CD4-positive, alpha-beta memory T cell (primary cell): ENCODE data around the gene PPFIA2. TPM values are rescaled to one million over a fixed set of nuclear protein-coding genes. Genes with fewer than 3 reads are reported as not detected.

Source experiments
- CTCF ChIA-PET: fragments of 350-600 bp; sonication (Branson Sonifier 250); formaldehyde crosslinking; loops from one replicate; lab custom pipeline; 2021; ENCODE audit warnings: inconsistent platforms; ENCODE audit not compliant: partially characterized antibody; lab: Charles Lee
- POLR2A ChIA-PET: fragments of 350-600 bp; sonication (Branson Sonifier 250); formaldehyde crosslinking; loops from one replicate; lab custom pipeline; 2021; ENCODE audit not compliant: partially characterized antibody; lab: Charles Lee
- DNase-seq, 5 donors: peaks; one replicate each; pipeline versions ENCODE4 v3.0.0 to v3.0.0-alpha.2; 2020 to 2022; ENCODE audit warnings: mixed read lengths in 1 of 5
- H3K27ac ChIP-seq: one replicate; pipeline ENCODE4 v1.7.0; 2013; ENCODE audit warnings: low read depth, low read length
- H3K27me3 ChIP-seq: 2 replicates; pipeline ENCODE4 v1.7.0; 2013; ENCODE audit warnings: mild to moderate bottlenecking, low read length, moderate library complexity; ENCODE audit not compliant: insufficient read depth
- H3K36me3 ChIP-seq: 2 replicates; pipeline ENCODE4 v1.7.0; 2013; ENCODE audit warnings: mild to moderate bottlenecking, low read length, moderate library complexity; ENCODE audit not compliant: insufficient read depth
- H3K4me1 ChIP-seq: 2 replicates; pipeline ENCODE4 v1.7.0; 2013; ENCODE audit warnings: mild to moderate bottlenecking, low read length, moderate library complexity; ENCODE audit not compliant: insufficient read depth
- H3K4me3 ChIP-seq, 2 donors: one replicate each; pipeline ENCODE4 v1.7.0; 2013; ENCODE audit warnings: low read length in 2 of 2, mild to moderate bottlenecking in 1 of 2
- H3K9me3 ChIP-seq, 2 donors: one replicate each; pipeline ENCODE4 v1.7.0; 2013; ENCODE audit warnings: low read length in 2 of 2, control low read depth in 1 of 2; ENCODE audit not compliant: control insufficient read depth in 1 of 2
- H3K27ac Mint-ChIP-seq, 7 donors: one replicate each; pipeline ENCODE4 v1.8.0; 2020 to 2021; ENCODE audit warnings: mixed read lengths in 7 of 7, mild to moderate bottlenecking in 6 of 7, inconsistent platforms in 3 of 7, moderate library complexity in 3 of 7
- H3K27me3 Mint-ChIP-seq, 2 donors: one replicate each; pipeline ENCODE4 v1.8.0; 2020 to 2021; ENCODE audit warnings: mixed read lengths in 2 of 2
- H3K36me3 Mint-ChIP-seq, 2 donors: one replicate each; pipeline ENCODE4 v1.8.0; 2020 to 2021; ENCODE audit warnings: mixed read lengths in 2 of 2, inconsistent platforms in 1 of 2, mild to moderate bottlenecking in 1 of 2
- H3K4me1 Mint-ChIP-seq, 4 donors: one replicate each; pipeline ENCODE4 v1.8.0; 2020 to 2021; ENCODE audit warnings: mixed read lengths in 4 of 4, mild to moderate bottlenecking in 1 of 4
- H3K4me3 Mint-ChIP-seq, 8 donors: one replicate each; pipeline ENCODE4 v1.8.0; 2020 to 2021; ENCODE audit warnings: mixed read lengths in 8 of 8, mild to moderate bottlenecking in 7 of 8, moderate library complexity in 6 of 8, inconsistent platforms in 3 of 8
- H3K9me3 Mint-ChIP-seq, 8 donors: one replicate each; pipeline ENCODE4 v1.8.0; 2020 to 2021; ENCODE audit warnings: mixed read lengths in 8 of 8, mild to moderate bottlenecking in 5 of 8, inconsistent platforms in 3 of 8, moderate library complexity in 1 of 8
- intact Hi-C: fragments of 100-400 bp; cut with micrococcal nuclease; formaldehyde crosslinking; loops from one replicate; pipeline ENCODE4 v1.15.1; 2023
- polyA plus RNA-seq, 2 donors: library from polyadenylated mRNA; unstranded; fragments of 300-500 nt; fragmentation: Illumina TruSeq; gene quantifications; one replicate each; pipeline ENCODE4 v1.2.3, GENCODE V29; 2021
- total RNA-seq, 2 experiments: library from RNA; stranded (reverse); gene quantifications; one replicate each; pipeline ENCODE4 v1.2.3, GENCODE V29; 2021

PPFIA2 gene
- total and polyA plus RNA-seq, 4 experiments from 2014 or later: not detected

DNA sequence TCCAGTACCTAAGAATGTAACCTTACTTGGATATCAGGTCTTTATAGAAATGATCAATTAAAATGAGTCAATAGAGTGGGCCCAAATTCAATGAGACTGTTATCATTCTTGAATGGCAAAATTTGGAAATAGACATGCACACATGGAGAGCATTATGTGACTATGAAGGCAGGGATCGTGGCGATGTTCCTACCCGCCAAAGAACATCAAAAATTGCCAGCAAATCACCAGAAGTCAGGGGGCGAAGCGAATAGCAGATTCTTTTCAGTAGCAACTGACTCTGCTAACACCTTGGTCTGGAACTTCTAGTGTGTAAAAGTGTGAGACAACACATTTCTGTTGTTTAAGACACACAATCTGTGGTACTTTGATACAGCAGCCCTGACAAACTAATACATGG, 488.8 kb downstream of the PPFIA2 start:
- Mint-ChIP-seq H3K9me3 (peaks cover 0 to 6% (median 2%) of the 10 kb centered on the region in 8 donors), H3K27me3 (no peaks in the 10 kb centered on the region), H3K27ac (no peak overlapping the region), H3K4me3 (no peak overlapping the region), H3K4me1 (no peaks in the 10 kb centered on the region), H3K36me3 (no peaks in the 10 kb centered on the region)
- no peaks in the 10 kb centered on the region for H3K4me1 ChIP-seq
- no peaks in the 10 kb centered on the region for H3K27me3 ChIP-seq
- H3K9me3 ChIP-seq: peaks cover 0 to 5% of the 10 kb centered on the region in 2 donors
- no peaks in the 10 kb centered on the region for H3K36me3 ChIP-seq
- DNase-seq: no peak
- ChIA-PET POLR2A (no interaction called here), CTCF (no interaction called here)
- H3K4me3 ChIP-seq: no peak overlapping the region
- intact Hi-C loops: no loop called here
- H3K27ac ChIP-seq: no peak overlapping the region

DNA sequence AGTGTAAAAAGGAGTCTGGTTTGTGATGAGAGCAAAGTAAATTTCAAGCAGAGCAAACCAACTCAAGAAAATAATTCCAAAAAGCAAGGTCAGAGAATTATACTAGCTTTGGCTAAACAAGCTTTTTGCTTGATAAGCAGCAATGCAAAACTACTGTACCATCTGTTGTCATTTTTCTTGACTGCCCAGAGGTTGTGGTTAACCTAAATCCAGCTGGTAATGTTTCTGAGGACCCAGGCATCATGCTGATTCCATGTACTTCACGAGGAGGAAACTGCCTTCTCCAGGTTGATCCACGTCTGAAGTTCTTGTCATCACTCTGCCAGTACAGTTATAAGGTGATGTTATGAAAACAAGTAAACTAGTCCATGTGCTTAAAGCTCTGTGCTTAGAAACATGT, 496.1 kb downstream of the PPFIA2 start:
- no peaks in the 10 kb centered on the region for H3K27me3 Mint-ChIP-seq
- ChIA-PET CTCF (no interaction called here), POLR2A (no interaction called here)
- H3K9me3 Mint-ChIP-seq: peaks cover 0 to 3% (median 0%) of the 10 kb centered on the region in 8 donors
- H3K4me3 ChIP-seq: no peak overlapping the region
- H3K27ac Mint-ChIP-seq: no peak overlapping the region
- H3K4me1 ChIP-seq: no peaks in the 10 kb centered on the region
- no peak overlapping the region for H3K27ac ChIP-seq
- no peaks in the 10 kb centered on the region for H3K36me3 ChIP-seq
- DNase-seq: no peak
- H3K4me3 Mint-ChIP-seq: no peak overlapping the region
- H3K36me3 Mint-ChIP-seq: no peaks in the 10 kb centered on the region
- intact Hi-C loops: no loop called here
- no peaks in the 10 kb centered on the region for H3K27me3 ChIP-seq
- no peaks in the 10 kb centered on the region for H3K4me1 Mint-ChIP-seq
- H3K9me3 ChIP-seq: no peaks in the 10 kb centered on the region

DNA sequence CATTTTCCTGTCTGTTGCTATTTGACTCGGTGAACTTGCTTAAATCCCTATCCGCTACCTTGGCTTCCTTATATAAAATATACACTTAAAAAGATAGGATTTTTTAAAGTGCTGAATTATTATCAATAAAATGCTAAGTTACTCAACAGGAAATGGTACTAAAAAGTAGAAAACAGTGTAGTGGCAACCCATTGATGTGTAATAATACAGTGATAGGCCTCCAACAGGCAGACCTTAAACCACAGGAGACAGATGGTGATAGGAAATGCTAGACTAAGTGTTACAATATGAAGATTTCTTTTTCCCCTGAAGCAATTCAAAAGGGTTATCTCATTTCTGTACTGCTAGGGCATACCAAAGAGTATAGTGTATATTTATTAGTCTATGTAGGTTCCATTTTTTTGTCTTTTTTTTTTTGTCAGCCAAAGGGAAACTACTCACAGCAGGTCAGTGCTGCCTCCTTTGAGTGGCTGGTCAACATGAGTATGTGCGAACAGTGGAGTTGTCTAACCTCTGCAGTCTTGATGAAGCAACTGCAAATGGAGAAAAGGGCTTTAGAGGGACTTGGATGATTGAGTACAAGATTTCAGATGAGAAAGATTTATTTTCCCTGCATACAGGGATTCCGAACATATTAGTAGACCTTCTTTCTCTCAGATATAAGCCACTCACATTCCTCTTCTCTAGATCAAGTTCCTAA, 497.5 kb downstream of the PPFIA2 start:
- H3K9me3 Mint-ChIP-seq: peaks cover 0 to 3% (median 0%) of the 10 kb centered on the region in 8 donors
- DNase-seq: no peak
- Histone ChIP-seq H3K4me1 (no peaks in the 10 kb centered on the region), H3K27ac (no peak overlapping the region), H3K9me3 (no peaks in the 10 kb centered on the region), H3K27me3 (no peaks in the 10 kb centered on the region), H3K4me3 (no peak overlapping the region), H3K36me3 (no peaks in the 10 kb centered on the region)
- ChIA-PET POLR2A (no interaction called here), CTCF (no interaction called here)
- H3K4me3 Mint-ChIP-seq: no peak overlapping the region
- intact Hi-C loops: no loop called here
- H3K4me1 Mint-ChIP-seq: no peaks in the 10 kb centered on the region
- no peaks in the 10 kb centered on the region for H3K36me3 Mint-ChIP-seq
- no peaks in the 10 kb centered on the region for H3K27me3 Mint-ChIP-seq
- H3K27ac Mint-ChIP-seq: no peak overlapping the region

DNA sequence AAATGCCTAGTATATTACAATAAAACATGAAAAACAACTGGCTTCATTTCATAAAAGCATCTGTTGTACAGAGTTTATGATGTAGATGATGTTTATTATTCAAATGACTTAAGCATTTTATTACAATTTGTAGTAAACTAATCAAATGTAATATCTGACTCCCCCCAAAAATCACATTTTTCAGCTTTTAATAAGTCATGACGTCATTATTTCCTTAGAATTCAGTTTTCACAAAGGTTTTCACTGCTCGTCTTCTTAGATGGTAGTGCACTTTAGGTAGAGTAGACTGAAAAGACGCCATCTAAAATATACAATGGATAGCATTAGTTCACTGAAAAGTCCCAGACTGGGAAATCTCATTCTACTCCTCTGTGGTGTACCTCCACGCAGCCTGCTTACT, 499.8 kb downstream of the PPFIA2 start:
- Mint-ChIP-seq H3K36me3 (no peaks in the 10 kb centered on the region), H3K9me3 (peaks cover 0 to 3% (median 0%) of the 10 kb centered on the region in 8 donors), H3K4me1 (no peaks in the 10 kb centered on the region), H3K27ac (no peak overlapping the region), H3K27me3 (no peaks in the 10 kb centered on the region), H3K4me3 (no peak overlapping the region)
- Histone ChIP-seq H3K4me1 (no peaks in the 10 kb centered on the region), H3K4me3 (no peak overlapping the region), H3K27me3 (no peaks in the 10 kb centered on the region), H3K27ac (no peak overlapping the region), H3K36me3 (no peaks in the 10 kb centered on the region), H3K9me3 (no peaks in the 10 kb centered on the region)
- intact Hi-C loops: no loop called here
- ChIA-PET POLR2A (no interaction called here), CTCF (no interaction called here)
- no peak for DNase-seq

DNA sequence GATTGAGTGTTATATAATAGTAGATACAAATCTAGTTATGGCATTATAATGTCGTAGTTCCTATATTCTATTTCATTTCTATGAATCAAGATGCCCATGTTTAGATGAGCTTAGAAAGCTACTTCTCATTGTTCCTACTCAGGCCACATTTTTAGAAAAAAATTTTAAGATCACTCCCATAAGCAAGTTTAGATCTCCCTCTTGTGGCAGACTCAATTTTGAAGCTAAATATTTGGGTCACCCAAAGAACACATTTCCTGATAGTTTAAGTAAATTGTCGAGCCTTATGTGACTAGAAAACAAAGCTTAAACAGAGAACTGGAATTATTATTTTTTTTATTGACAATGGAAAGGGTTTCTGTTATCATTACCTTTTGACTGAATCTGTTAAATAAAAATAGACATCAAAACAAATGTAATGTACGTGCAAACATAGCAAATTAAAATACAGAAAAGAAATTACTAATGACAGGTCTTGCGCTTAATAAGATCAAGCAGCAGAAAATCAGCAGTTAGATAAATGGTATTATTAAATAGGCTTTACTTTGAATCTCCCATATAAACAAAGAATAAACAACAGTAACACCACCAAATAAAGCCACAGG, 501.1 kb downstream of the PPFIA2 start:
- H3K27ac Mint-ChIP-seq: no peak overlapping the region
- Histone ChIP-seq H3K27me3 (no peaks in the 10 kb centered on the region), H3K36me3 (no peaks in the 10 kb centered on the region), H3K4me1 (no peaks in the 10 kb centered on the region), H3K4me3 (no peak overlapping the region), H3K9me3 (no peaks in the 10 kb centered on the region), H3K27ac (no peak overlapping the region)
- no peaks in the 10 kb centered on the region for H3K36me3 Mint-ChIP-seq
- no peak for DNase-seq
- peaks cover 0 to 3% (median 0%) of the 10 kb centered on the region in 8 donors for H3K9me3 Mint-ChIP-seq
- H3K4me3 Mint-ChIP-seq: no peak overlapping the region
- H3K27me3 Mint-ChIP-seq: no peaks in the 10 kb centered on the region
- ChIA-PET POLR2A (no interaction called here), CTCF (no interaction called here)
- no peaks in the 10 kb centered on the region for H3K4me1 Mint-ChIP-seq
- intact Hi-C loops: no loop called here

DNA sequence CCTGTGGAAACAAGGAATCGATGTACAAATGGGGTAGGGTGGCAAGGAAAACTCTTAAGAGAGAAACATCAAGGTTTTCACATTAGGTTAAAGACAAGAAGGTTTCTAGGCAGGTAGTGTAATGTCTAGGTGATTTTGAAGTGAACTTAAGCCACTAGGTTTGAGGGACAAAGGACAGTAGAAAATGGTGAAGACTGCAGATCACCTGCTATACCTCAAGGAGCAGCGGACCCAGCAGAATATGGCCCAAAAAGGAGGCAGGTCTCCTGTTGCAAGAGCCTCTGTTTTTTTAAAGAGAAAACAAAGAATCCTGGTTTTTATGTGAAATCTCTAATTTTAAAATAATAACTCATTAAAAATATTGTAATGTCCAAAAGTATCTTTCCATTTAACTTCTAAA, 503.2 kb downstream of the PPFIA2 start:
- Histone ChIP-seq H3K9me3 (no peaks in the 10 kb centered on the region), H3K4me3 (no peak overlapping the region), H3K27ac (no peak overlapping the region), H3K36me3 (no peaks in the 10 kb centered on the region), H3K4me1 (no peaks in the 10 kb centered on the region), H3K27me3 (no peaks in the 10 kb centered on the region)
- Mint-ChIP-seq H3K27ac (no peak overlapping the region), H3K4me3 (no peak overlapping the region), H3K36me3 (no peaks in the 10 kb centered on the region), H3K27me3 (no peaks in the 10 kb centered on the region), H3K9me3 (peaks cover 0 to 3% (median 0%) of the 10 kb centered on the region in 8 donors), H3K4me1 (no peaks in the 10 kb centered on the region)
- ChIA-PET CTCF (no interaction called here), POLR2A (no interaction called here)
- DNase-seq: no peak
- intact Hi-C loops: no loop called here

DNA sequence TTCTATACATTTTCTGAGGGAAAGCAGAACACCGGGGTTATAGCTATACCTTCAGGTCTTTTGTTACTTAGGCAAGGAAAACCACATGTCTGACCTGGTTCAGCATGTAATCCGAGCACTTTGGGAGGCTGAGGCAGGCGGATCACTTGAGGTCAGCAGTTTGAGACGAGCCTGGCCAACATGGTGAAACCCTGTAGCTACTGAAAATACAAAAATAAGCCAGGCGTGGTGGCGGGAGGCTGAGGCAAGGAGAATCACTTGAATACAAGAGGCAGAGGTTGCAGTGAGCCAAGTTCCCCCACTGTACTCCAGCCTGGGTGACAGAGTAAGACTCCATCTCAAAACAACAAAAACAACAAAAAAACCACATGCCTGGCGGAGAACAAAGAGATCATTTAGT, 503.7 kb downstream of the PPFIA2 start:
- H3K27ac ChIP-seq: no peak overlapping the region
- H3K9me3 ChIP-seq: no peaks in the 10 kb centered on the region
- intact Hi-C loops: no loop called here
- ChIA-PET CTCF (no interaction called here), POLR2A (no interaction called here)
- no peaks in the 10 kb centered on the region for H3K27me3 Mint-ChIP-seq
- no peak overlapping the region for H3K4me3 ChIP-seq
- H3K4me1 Mint-ChIP-seq: no peaks in the 10 kb centered on the region
- H3K36me3 Mint-ChIP-seq: no peaks in the 10 kb centered on the region
- DNase-seq: no peak
- H3K36me3 ChIP-seq: no peaks in the 10 kb centered on the region
- no peaks in the 10 kb centered on the region for H3K27me3 ChIP-seq
- peaks cover 0 to 3% (median 0%) of the 10 kb centered on the region in 8 donors for H3K9me3 Mint-ChIP-seq
- no peaks in the 10 kb centered on the region for H3K4me1 ChIP-seq
- no peak overlapping the region for H3K27ac Mint-ChIP-seq
- no peak overlapping the region for H3K4me3 Mint-ChIP-seq
